Measurements from ENCODE around the gene NLRP11. TPM values are rescaled to one million over a fixed set of nuclear protein-coding genes. Genes with fewer than 3 reads are reported as not detected.

The NLRP11 gene
- total RNA-seq, 1 donor from 2014 or later: not detected

- H3K36me3 ChIP-seq (ENCODE audit: control insufficient read depth, insufficient read depth, low read length): no peaks in the 10 kb centered on the region
- H3K4me3 ChIP-seq (ENCODE audit: low read depth, low read length): no peak overlapping the region
- no peaks in the 10 kb centered on the region for H3K27me3 ChIP-seq (ENCODE audit: control insufficient read depth, insufficient read depth, low read length)
- no peak for FAIRE-seq
- TF ChIP-seq CTCF (IDR thresholded peaks at IDR 0.05; ENCODE audit: insufficient read depth, low read length, severe bottlenecking): no peak
- DNase-seq (ENCODE audit: low read depth): no peak
These were observed 81.1 kb downstream of the NLRP11 start for GRCh38 chr19:55750715-55751114.

- DNase-seq (ENCODE audit: low read depth) (no peak), FAIRE-seq (no peak)
- no peak within 1 kb of the TSS for H3K4me3 ChIP-seq (ENCODE audit: low read depth, low read length)
- H3K27me3 ChIP-seq (ENCODE audit: control insufficient read depth, insufficient read depth, low read length): no peaks in the 10 kb centered on the region
- H3K36me3 ChIP-seq (ENCODE audit: control insufficient read depth, insufficient read depth, low read length): no peaks in the 10 kb centered on the region
- no peak for TF ChIP-seq CTCF (IDR thresholded peaks at IDR 0.05; ENCODE audit: insufficient read depth, low read length, severe bottlenecking)
These were observed 93.5 kb downstream of the NLRP11 start, which contains the start of gene NLRP9 for GRCh38 chr19:55738302-55738701. Gene NLRP9, minus strand, starts transcription at chr19:55738402. Its CDS starts 28 bp downstream, at chr19:55738374.

Other genes starting within 250 kb of the NLRP11 start
- 2.1 and 3.5 TPM in 2 replicates for gene FIZ1, start 232.5 kb downstream of the NLRP11 start, total RNA-seq
- gene ZNF524, start 231.7 kb downstream of the NLRP11 start, total RNA-seq: 18.4 and 19.6 TPM in 2 replicates
- 0.53 and 0.64 TPM in 2 replicates for gene ZNF865, start 226.4 kb downstream of the NLRP11 start, total RNA-seq
- 5.0 and 5.1 TPM in 2 replicates for gene ZNF784, start 207.4 kb downstream of the NLRP11 start, total RNA-seq
- gene ZNF580, start 191.0 kb downstream of the NLRP11 start, total RNA-seq: 2.4 and 2.7 TPM in 2 replicates
- gene ZNF581, start 188.3 kb downstream of the NLRP11 start, total RNA-seq: 9.6 and 19.2 TPM in 2 replicates
- gene CCDC106, start 183.8 kb downstream of the NLRP11 start, total RNA-seq: 2.6 and 2.9 TPM in 2 replicates
- gene U2AF2, start 177.0 kb downstream of the NLRP11 start, total RNA-seq: 121 and 140 TPM in 2 replicates
- gene EPN1, start 156.8 kb downstream of the NLRP11 start, total RNA-seq: 28.2 and 80.5 TPM in 2 replicates
- not detected in 2 replicates for gene NLRP9, start 93.6 kb downstream of the NLRP11 start, total RNA-seq
- gene RFPL4A, start 72.9 kb downstream of the NLRP11 start, total RNA-seq: not detected in 2 replicates
- not detected in 2 replicates for gene RFPL4AL1, start 62.9 kb downstream of the NLRP11 start, total RNA-seq
- gene NLRP4, start 4.5 kb upstream of the NLRP11 start, total RNA-seq: not detected in 2 replicates
- gene NLRP13, start 100.3 kb upstream of the NLRP11 start, total RNA-seq: not detected in 2 replicates
- not detected in 2 replicates for gene NLRP8, start 115.8 kb upstream of the NLRP11 start, total RNA-seq
- not detected in 2 replicates for gene NLRP5, start 154.8 kb upstream of the NLRP11 start, total RNA-seq

Measured in bronchial epithelial cell (primary cell).